NT2/D1 (cell line): ENCODE measurements around the gene RBPJ.

Experiments
- SUZ12 ChIP-seq: IDR thresholded peaks from 2 replicates; pipeline ENCODE4 v1.6.1; 2011; ENCODE audit not compliant: insufficient read length, insufficient read depth; ENCODE audit errors: extremely low read depth
- YY1 ChIP-seq: IDR thresholded peaks from 2 replicates; pipeline ENCODE4 v1.6.1; 2011; ENCODE audit not compliant: insufficient read length, insufficient read depth

- TF ChIP-seq YY1 = no peak
- TF ChIP-seq SUZ12 = no peak
These were observed 56.8 kb downstream of the RBPJ start for GRCh38 chr4:26377328-26378311.
